ENCODE results near the gene SCRN1.

DNA sequence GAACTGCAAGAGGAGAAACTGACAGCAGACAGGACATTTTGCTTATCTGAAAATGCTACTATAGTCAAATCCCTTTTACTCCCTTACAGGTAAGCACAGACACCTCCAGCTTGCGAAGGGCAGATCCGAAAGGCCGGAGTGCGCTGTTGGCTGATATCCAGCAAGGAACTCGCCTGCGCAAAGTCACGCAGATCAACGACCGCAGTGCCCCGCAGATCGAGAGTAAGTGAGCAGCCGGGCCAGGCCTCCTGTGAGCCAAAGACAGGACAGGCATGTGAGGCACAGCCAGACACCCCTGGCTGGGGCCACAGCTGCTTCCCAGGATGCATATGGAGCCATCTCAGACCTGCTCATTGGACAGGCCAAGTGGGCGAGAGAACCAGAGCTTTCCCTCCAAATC, 113.9 kb downstream of the SCRN1 start:
- TF ChIP-seq SP1 (CRISPR knock-in tag; conservative IDR thresholded peaks at IDR 0.05) (no peak), NFYB (CRISPR knock-in tag; conservative IDR thresholded peaks at IDR 0.05; ENCODE audit: low read depth) (no peak), ZNF232 (CRISPR knock-in tag; IDR thresholded peaks at IDR 0.05) (no peak)
